Activated naive CD8-positive, alpha-beta T cell treated with anti-CD3 and anti-CD28 coated beads for 36 hours (primary cell): ENCODE data around the gene A1BG. TPM values are rescaled to one million over a fixed set of nuclear protein-coding genes. Genes with fewer than 3 reads are reported as not detected.

Experiments
- DNase-seq: peaks from one replicate; pipeline ENCODE4 v3.0.0; 2021
- H3K27ac Mint-ChIP-seq: one replicate; pipeline ENCODE4 v1.8.0; 2022; ENCODE audit warnings: mild to moderate bottlenecking, moderate library complexity, mixed read lengths
- H3K27me3 Mint-ChIP-seq: one replicate; pipeline ENCODE4 v1.8.0; 2022; ENCODE audit warnings: mild to moderate bottlenecking, mixed read lengths
- H3K36me3 Mint-ChIP-seq: one replicate; pipeline ENCODE4 v1.8.0; 2021; ENCODE audit warnings: mild to moderate bottlenecking, mixed read lengths
- H3K4me1 Mint-ChIP-seq: one replicate; pipeline ENCODE4 v1.8.0; 2021; ENCODE audit warnings: mixed read lengths
- H3K4me3 Mint-ChIP-seq: one replicate; pipeline ENCODE4 v1.8.0; 2022; ENCODE audit warnings: mild to moderate bottlenecking, moderate library complexity, mixed read lengths
- H3K9me3 Mint-ChIP-seq: one replicate; pipeline ENCODE4 v1.8.0; 2022; ENCODE audit warnings: mixed read lengths
- total RNA-seq, 2 experiments: library from RNA; stranded (reverse); gene quantifications; one replicate each; pipeline ENCODE4 v1.2.3, GENCODE V29; 2021

Gene A1BG
- total RNA-seq = 10 to 100 TPM; 18.7 to 23.2 TPM

GRCh38 chr19:58352760-58353671 is at the start of gene A1BG:
TSS of gene A1BG (minus strand) at chr19:58353492. CDS start at chr19:58353437, 55 bp downstream.
- H3K36me3 Mint-ChIP-seq = peaks cover 24% of the 10 kb centered on the region
- no peak for DNase-seq
- no peak within 1 kb of the TSS for H3K4me3 Mint-ChIP-seq
- H3K4me1 Mint-ChIP-seq = peaks cover 24% of the 10 kb centered on the region
- H3K27me3 Mint-ChIP-seq = no peaks in the 10 kb centered on the region
- no peak within 1 kb of the TSS for H3K27ac Mint-ChIP-seq
- H3K9me3 Mint-ChIP-seq = no peaks in the 10 kb centered on the region

DNA sequence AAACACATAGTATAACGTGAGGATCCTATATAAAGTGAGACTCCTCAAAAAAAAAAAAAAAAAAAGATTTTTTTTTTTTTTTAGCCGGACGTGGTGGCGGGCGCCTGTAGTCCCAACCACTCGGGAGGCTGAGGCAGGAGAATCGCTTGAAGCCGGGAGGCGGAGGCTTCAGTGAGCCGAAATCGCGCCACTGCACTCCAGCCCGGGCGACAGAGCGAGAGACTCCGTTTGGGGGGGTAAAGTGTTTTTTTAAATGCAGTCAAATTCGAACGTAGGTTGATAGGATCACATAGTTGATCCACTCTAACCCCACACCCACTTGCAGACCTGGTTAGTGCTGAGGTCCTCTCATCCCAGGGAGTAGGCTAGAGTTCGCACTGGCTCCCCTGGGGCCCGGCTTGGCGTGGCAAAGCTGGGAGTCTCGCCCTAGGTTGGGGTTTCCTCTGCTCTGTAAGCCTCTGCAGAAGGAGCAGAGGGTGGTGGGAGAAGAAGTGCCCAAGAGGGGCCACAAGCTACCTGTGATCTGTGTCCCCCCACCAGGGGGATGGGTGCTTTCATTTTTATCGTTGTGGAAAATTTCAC is 48.6 kb upstream of the A1BG start:
- DNase-seq = no peak
- H3K27me3 Mint-ChIP-seq = peaks cover 17% of the 10 kb centered on the region
- H3K27ac Mint-ChIP-seq = no peak overlapping the region
- H3K4me1 Mint-ChIP-seq = peaks cover 10% of the 10 kb centered on the region
- H3K9me3 Mint-ChIP-seq = no peaks in the 10 kb centered on the region
- H3K4me3 Mint-ChIP-seq = peak overlapping the region; percentile 86
- H3K36me3 Mint-ChIP-seq = peaks cover 2% of the 10 kb centered on the region

DNA sequence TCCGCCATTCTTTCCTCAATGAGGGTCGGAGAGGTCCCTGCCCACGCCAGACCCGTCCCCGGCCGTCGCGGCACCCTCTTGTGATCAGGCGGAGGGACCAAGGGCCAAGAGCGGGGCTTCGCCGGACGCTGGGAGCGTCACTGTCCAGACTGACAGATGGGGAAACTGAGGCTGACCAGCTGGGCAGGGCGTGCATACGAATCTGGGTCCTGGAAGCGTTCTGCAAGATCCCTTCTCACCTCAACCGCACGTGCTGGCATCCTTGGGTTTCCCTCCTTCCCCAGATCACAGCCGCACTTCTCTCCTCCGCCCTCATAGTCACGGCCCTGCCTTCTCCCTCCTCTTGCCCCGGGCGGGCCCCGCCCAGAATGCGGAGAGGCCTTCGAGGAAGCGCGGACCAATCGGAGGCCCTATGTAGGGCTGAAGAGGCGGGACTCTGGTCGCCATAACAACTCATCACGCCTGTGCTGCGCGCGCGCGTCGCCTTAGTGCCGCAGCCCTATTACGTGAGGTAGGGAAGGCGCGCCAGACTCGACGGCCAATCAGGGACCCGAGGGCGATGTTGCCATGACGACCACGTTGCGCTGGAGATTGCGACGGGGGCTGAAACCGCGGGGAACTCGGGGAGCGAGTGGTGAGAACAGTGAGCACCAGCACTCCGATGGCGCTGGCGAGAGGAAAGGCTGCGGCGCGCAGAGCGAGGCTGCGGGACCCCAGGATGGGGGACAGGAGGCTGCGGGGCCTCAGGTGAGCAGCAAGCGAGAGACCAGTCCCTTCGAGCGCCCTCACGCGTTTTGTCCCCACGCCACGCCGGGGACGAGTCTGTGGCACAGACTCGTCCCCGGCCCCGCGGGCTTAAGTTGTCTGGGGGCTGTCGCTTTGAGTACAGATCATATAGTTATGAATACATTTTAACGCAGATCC is 47.9 kb upstream of the A1BG start:
- peak; percentile 99 for DNase-seq
- peak overlapping the region; percentile 86 for H3K4me3 Mint-ChIP-seq
- H3K36me3 Mint-ChIP-seq = peaks cover 2% of the 10 kb centered on the region
- H3K27me3 Mint-ChIP-seq = peaks cover 18% of the 10 kb centered on the region
- peaks cover 8% of the 10 kb centered on the region for H3K4me1 Mint-ChIP-seq
- H3K27ac Mint-ChIP-seq = peak overlapping the region; percentile 82
- H3K9me3 Mint-ChIP-seq = no peaks in the 10 kb centered on the region

GRCh38 chr19:58400316-58400915 is 47.1 kb upstream of the A1BG start:
- Mint-ChIP-seq H3K9me3 (no peaks in the 10 kb centered on the region), H3K36me3 (peaks cover 6% of the 10 kb centered on the region), H3K4me1 (peaks cover 12% of the 10 kb centered on the region), H3K27me3 (peaks cover 23% of the 10 kb centered on the region), H3K4me3 (peak overlapping the region; percentile 32), H3K27ac (no peak overlapping the region)
- DNase-seq = no peak

GRCh38 chr19:58399903-58400302 is 46.6 kb upstream of the A1BG start:
- Mint-ChIP-seq H3K4me3 (no peak overlapping the region), H3K9me3 (no peaks in the 10 kb centered on the region), H3K4me1 (peaks cover 13% of the 10 kb centered on the region), H3K36me3 (peaks cover 8% of the 10 kb centered on the region), H3K27ac (no peak overlapping the region), H3K27me3 (peaks cover 23% of the 10 kb centered on the region)
- DNase-seq = no peak

- H3K27me3 Mint-ChIP-seq = peaks cover 23% of the 10 kb centered on the region
- no peak for DNase-seq
- H3K4me1 Mint-ChIP-seq = peaks cover 16% of the 10 kb centered on the region
- H3K4me3 Mint-ChIP-seq = no peak overlapping the region
- H3K36me3 Mint-ChIP-seq = peaks cover 20% of the 10 kb centered on the region
- no peak overlapping the region for H3K27ac Mint-ChIP-seq
- no peaks in the 10 kb centered on the region for H3K9me3 Mint-ChIP-seq
Measured at GRCh38 chr19:58398545-58398944, 45.3 kb upstream of the A1BG start.

DNA sequence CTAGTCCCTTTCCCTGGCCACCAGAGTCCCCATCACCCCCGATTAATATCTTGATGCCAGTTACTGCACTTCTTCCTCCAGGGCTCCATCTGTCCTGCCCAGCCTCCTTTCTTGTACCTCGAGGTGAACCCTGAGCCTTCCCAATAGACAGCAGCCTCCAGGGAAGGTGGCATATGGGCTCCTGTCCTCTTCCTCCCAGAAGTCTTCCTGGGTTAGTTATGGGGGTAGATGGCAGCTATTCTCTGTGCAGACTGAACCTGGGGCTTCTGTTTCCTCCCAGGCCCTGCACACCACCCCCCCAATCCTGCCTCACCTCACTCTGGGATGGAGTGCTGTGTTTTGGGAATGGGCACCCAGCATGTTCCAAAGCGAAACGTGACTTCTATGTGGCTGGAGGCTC is 44.8 kb upstream of the A1BG start:
- Mint-ChIP-seq H3K27me3 (peaks cover 23% of the 10 kb centered on the region), H3K4me1 (peaks cover 16% of the 10 kb centered on the region), H3K4me3 (no peak overlapping the region)

DNA sequence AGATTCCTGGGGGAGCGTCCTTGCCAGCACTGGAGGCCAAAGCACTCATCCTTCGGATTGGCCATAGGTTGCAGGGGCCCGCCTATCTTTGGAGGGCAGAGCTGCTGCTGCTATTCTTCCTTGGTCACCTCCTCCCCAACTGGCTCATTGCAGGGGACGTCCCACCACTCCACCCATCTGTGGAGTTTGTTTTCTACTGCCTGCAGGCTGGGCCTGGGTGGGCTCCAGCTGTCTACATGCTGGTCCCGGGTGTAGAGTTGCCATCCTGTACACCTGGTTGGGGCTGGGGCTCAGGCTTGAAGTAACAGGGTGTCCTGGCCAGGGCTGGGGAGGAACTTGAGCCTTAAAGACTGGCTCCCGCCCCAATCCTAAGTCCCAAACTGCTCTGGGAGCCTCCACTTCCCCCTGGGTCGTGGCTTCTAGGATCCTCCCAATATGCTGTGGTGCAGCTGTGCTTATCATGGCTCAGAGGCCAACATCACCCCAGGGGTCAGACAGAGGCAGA is 44.3 kb upstream of the A1BG start:
- Mint-ChIP-seq H3K4me3 (no peak overlapping the region), H3K4me1 (peaks cover 20% of the 10 kb centered on the region), H3K27ac (no peak overlapping the region), H3K9me3 (no peaks in the 10 kb centered on the region), H3K36me3 (peaks cover 22% of the 10 kb centered on the region), H3K27me3 (peaks cover 23% of the 10 kb centered on the region)
- no peak for DNase-seq

More for the DNA sequence above, 44.8 kb upstream of the A1BG start:
- Mint-ChIP-seq H3K9me3 (no peaks in the 10 kb centered on the region), H3K27ac (no peak overlapping the region), H3K36me3 (peaks cover 22% of the 10 kb centered on the region)
- DNase-seq = no peak

GRCh38 chr19:58396691-58397532 is 43.6 kb upstream of the A1BG start:
- no peaks in the 10 kb centered on the region for H3K9me3 Mint-ChIP-seq
- H3K27ac Mint-ChIP-seq = no peak overlapping the region
- H3K36me3 Mint-ChIP-seq = peaks cover 22% of the 10 kb centered on the region

GRCh38 chr19:58395979-58396627 is 42.8 kb upstream of the A1BG start:
- Mint-ChIP-seq H3K4me3 (peak overlapping the region; percentile 36), H3K36me3 (peaks cover 24% of the 10 kb centered on the region), H3K4me1 (peaks cover 21% of the 10 kb centered on the region), H3K9me3 (no peaks in the 10 kb centered on the region), H3K27me3 (peaks cover 23% of the 10 kb centered on the region), H3K27ac (peak overlapping the region; percentile 7)
- DNase-seq = no peak

More at GRCh38 chr19:58396691-58397532, 43.6 kb upstream of the A1BG start:
- Mint-ChIP-seq H3K4me3 (no peak overlapping the region), H3K4me1 (peaks cover 20% of the 10 kb centered on the region), H3K27me3 (peaks cover 23% of the 10 kb centered on the region)
- no peak for DNase-seq

DNA sequence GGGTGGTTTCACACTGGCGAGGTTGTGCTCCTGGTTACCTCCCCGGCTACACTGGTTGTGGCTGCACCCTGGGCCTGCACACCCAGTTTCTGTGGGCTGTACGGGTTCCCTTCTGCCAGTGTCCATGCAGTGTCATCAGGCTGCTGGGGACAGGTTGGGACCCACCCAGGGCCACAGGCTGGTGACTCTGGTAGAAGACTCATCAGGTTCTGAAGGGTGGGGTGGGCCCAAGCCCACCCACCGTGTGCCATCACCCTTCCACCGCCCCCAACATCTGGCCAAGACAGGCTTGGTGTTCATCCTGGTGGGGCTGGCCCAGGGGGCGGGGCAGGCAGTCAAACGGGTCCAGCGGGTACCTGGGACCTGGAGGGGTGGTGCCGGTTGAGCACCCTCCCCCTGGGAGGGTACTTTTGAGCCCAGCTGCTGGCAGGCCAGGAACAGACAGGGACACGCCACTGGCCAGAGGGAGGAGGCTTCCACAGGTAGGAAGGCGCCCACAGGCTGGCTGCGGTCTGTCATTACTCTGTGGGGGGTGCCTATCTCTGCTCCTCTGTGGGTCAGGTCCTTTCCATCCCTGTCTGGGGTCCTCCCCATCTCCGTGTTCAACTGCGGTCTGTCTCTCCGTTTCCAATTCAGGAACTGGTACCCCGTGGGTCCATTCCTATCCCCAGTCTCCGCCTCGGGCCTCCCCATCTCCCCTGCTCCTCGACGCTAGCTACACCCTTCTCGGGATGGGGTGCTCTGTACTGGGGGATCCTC is 42.1 kb upstream of the A1BG start, which contains the start of gene RNF225:
TSS of gene RNF225 (plus strand) at position 437 of the 759 bp plus-strand sequence. CDS start 434 bp downstream, outside the sequence.
- DNase-seq = no peak
- Mint-ChIP-seq H3K27me3 (peaks cover 23% of the 10 kb centered on the region), H3K36me3 (peaks cover 31% of the 10 kb centered on the region), H3K4me1 (peaks cover 26% of the 10 kb centered on the region), H3K27ac (peak within 1 kb of the TSS; percentile 7), H3K4me3 (peak within 1 kb of the TSS; percentile 36), H3K9me3 (no peaks in the 10 kb centered on the region)

- H3K36me3 Mint-ChIP-seq = peaks cover 35% of the 10 kb centered on the region
- H3K4me1 Mint-ChIP-seq = peaks cover 29% of the 10 kb centered on the region
- no peak overlapping the region for H3K4me3 Mint-ChIP-seq
- no peak for DNase-seq
- no peak overlapping the region for H3K27ac Mint-ChIP-seq
- H3K9me3 Mint-ChIP-seq = no peaks in the 10 kb centered on the region
- H3K27me3 Mint-ChIP-seq = peaks cover 23% of the 10 kb centered on the region
Measured at GRCh38 chr19:58394821-58395219, 41.5 kb upstream of the A1BG start.

GRCh38 chr19:58393725-58394033 is 40.4 kb upstream of the A1BG start:
- Mint-ChIP-seq H3K36me3 (peaks cover 42% of the 10 kb centered on the region), H3K27ac (no peak overlapping the region)

More at GRCh38 chr19:58393725-58394033, 40.4 kb upstream of the A1BG start:
- DNase-seq = no peak
- no peak overlapping the region for H3K4me3 Mint-ChIP-seq
- no peaks in the 10 kb centered on the region for H3K9me3 Mint-ChIP-seq
- H3K27me3 Mint-ChIP-seq = peaks cover 16% of the 10 kb centered on the region
- H3K4me1 Mint-ChIP-seq = peaks cover 36% of the 10 kb centered on the region
